Measurements from ENCODE around the gene PAM16. TPM values are rescaled to one million over a fixed set of nuclear protein-coding genes. Genes with fewer than 3 reads are reported as not detected.
"Not testable (repeated sequence)": the region's sequence is repeated elsewhere in the genome, so short reads cannot be mapped to it uniquely, and the experiment has no call there.

PAM16 gene
- total RNA-seq, result 91.5 and 106 TPM in 2 replicates

- H3K4me1 Mint-ChIP-seq (ENCODE audit: low read depth), result peaks cover 13% of the 10 kb centered on the region
- H3K27me3 Mint-ChIP-seq (ENCODE audit: insufficient read depth), result no peaks in the 10 kb centered on the region
- DNase-seq (ENCODE audit: low spot score), result peak; percentile 99
- H3K4me3 Mint-ChIP-seq, result peak within 1 kb of the TSS; percentile 97
- peak within 1 kb of the TSS; percentile 93 for H3K27ac Mint-ChIP-seq
- peaks cover 2% of the 10 kb centered on the region for H3K36me3 Mint-ChIP-seq (ENCODE audit: low read depth)
- no peaks in the 10 kb centered on the region for H3K9me3 Mint-ChIP-seq
- intact Hi-C loops (cut with micrococcal nuclease), result loop anchor here (1.0 to 5.0 kb wide), 9 partner anchors 20 to 496 kb away; partner anchors contain the start of genes DNAJA3, GLYR1, HMOX2 and MGRN1
Observed at GRCh38 chr16:4350787-4351659, at the start of gene PAM16. Gene PAM16, minus strand, starts transcription at chr16:4351321. Its CDS starts 87 bp downstream, at chr16:4351234.

GRCh38 chr16:4399001-4399730 is 48.0 kb upstream of the PAM16 start:
- intact Hi-C loops (cut with micrococcal nuclease), result no loop called here
- Mint-ChIP-seq H3K4me3 (no peak overlapping the region), H3K36me3 (ENCODE audit: low read depth) (peaks cover 21% of the 10 kb centered on the region), H3K27me3 (ENCODE audit: insufficient read depth) (no peaks in the 10 kb centered on the region), H3K9me3 (no peaks in the 10 kb centered on the region), H3K27ac (no peak overlapping the region), H3K4me1 (ENCODE audit: low read depth) (no peaks in the 10 kb centered on the region)
- no peak for DNase-seq (ENCODE audit: low spot score)

- Mint-ChIP-seq H3K4me3 (no peak overlapping the region), H3K4me1 (ENCODE audit: low read depth) (no peaks in the 10 kb centered on the region), H3K27ac (no peak overlapping the region), H3K36me3 (ENCODE audit: low read depth) (peaks cover 14% of the 10 kb centered on the region), H3K9me3 (no peaks in the 10 kb centered on the region), H3K27me3 (ENCODE audit: insufficient read depth) (no peaks in the 10 kb centered on the region)
- intact Hi-C loops (cut with micrococcal nuclease), result no loop called here
- DNase-seq (ENCODE audit: low spot score), result no peak
Observed at GRCh38 chr16:4395055-4395726, 44.1 kb upstream of the PAM16 start.

GRCh38 chr16:4393850-4394249 is 42.7 kb upstream of the PAM16 start:
- DNase-seq (ENCODE audit: low spot score); H3K27ac Mint-ChIP-seq; H3K4me1 Mint-ChIP-seq (ENCODE audit: low read depth); intact Hi-C loops (cut with micrococcal nuclease); H3K4me3 Mint-ChIP-seq; H3K27me3 Mint-ChIP-seq (ENCODE audit: insufficient read depth); H3K9me3 Mint-ChIP-seq: not testable (repeated sequence)
- H3K36me3 Mint-ChIP-seq (ENCODE audit: low read depth), result peaks cover 17% of the 10 kb centered on the region

GRCh38 chr16:4393240-4393600 is 42.1 kb upstream of the PAM16 start:
- Mint-ChIP-seq H3K27me3 (ENCODE audit: insufficient read depth) (no peaks in the 10 kb centered on the region), H3K4me3 (no peak overlapping the region), H3K9me3 (no peaks in the 10 kb centered on the region), H3K27ac (no peak overlapping the region), H3K4me1 (ENCODE audit: low read depth) (no peaks in the 10 kb centered on the region), H3K36me3 (ENCODE audit: low read depth) (peaks cover 17% of the 10 kb centered on the region)
- intact Hi-C loops (cut with micrococcal nuclease), result no loop called here
- DNase-seq (ENCODE audit: low spot score), result no peak

GRCh38 chr16:4392382-4393239 is 41.5 kb upstream of the PAM16 start:
- no peaks in the 10 kb centered on the region for H3K27me3 Mint-ChIP-seq (ENCODE audit: insufficient read depth)
- intact Hi-C loops (cut with micrococcal nuclease), result no loop called here
- no peak for DNase-seq (ENCODE audit: low spot score)
- no peak overlapping the region for H3K27ac Mint-ChIP-seq
- no peaks in the 10 kb centered on the region for H3K9me3 Mint-ChIP-seq
- H3K4me1 Mint-ChIP-seq (ENCODE audit: low read depth), result no peaks in the 10 kb centered on the region
- peaks cover 17% of the 10 kb centered on the region for H3K36me3 Mint-ChIP-seq (ENCODE audit: low read depth)
- no peak overlapping the region for H3K4me3 Mint-ChIP-seq

- Mint-ChIP-seq H3K36me3 (ENCODE audit: low read depth) (peaks cover 15% of the 10 kb centered on the region), H3K4me3 (no peak overlapping the region), H3K9me3 (no peaks in the 10 kb centered on the region), H3K27me3 (ENCODE audit: insufficient read depth) (no peaks in the 10 kb centered on the region), H3K27ac (no peak overlapping the region), H3K4me1 (ENCODE audit: low read depth) (no peaks in the 10 kb centered on the region)
- intact Hi-C loops (cut with micrococcal nuclease), result no loop called here
- DNase-seq (ENCODE audit: low spot score), result no peak
Observed at GRCh38 chr16:4391631-4392381, 40.7 kb upstream of the PAM16 start.

- peaks cover 12% of the 10 kb centered on the region for H3K36me3 Mint-ChIP-seq (ENCODE audit: low read depth)
- H3K9me3 Mint-ChIP-seq, result no peaks in the 10 kb centered on the region
- intact Hi-C loops (cut with micrococcal nuclease), result no loop called here
- no peaks in the 10 kb centered on the region for H3K27me3 Mint-ChIP-seq (ENCODE audit: insufficient read depth)
- no peak overlapping the region for H3K27ac Mint-ChIP-seq
- H3K4me3 Mint-ChIP-seq, result no peak overlapping the region
- no peaks in the 10 kb centered on the region for H3K4me1 Mint-ChIP-seq (ENCODE audit: low read depth)
- DNase-seq (ENCODE audit: low spot score), result no peak
Observed at GRCh38 chr16:4390266-4391260, 39.4 kb upstream of the PAM16 start.

GRCh38 chr16:4389051-4389955 is 38.2 kb upstream of the PAM16 start:
- Mint-ChIP-seq H3K4me3 (no peak overlapping the region), H3K36me3 (ENCODE audit: low read depth) (peaks cover 10% of the 10 kb centered on the region), H3K9me3 (no peaks in the 10 kb centered on the region), H3K4me1 (ENCODE audit: low read depth) (no peaks in the 10 kb centered on the region), H3K27ac (no peak overlapping the region), H3K27me3 (ENCODE audit: insufficient read depth) (no peaks in the 10 kb centered on the region)
- intact Hi-C loops (cut with micrococcal nuclease), result no loop called here
- no peak for DNase-seq (ENCODE audit: low spot score)

GRCh38 chr16:4388271-4389021 is 37.3 kb upstream of the PAM16 start:
- no peak for DNase-seq (ENCODE audit: low spot score)
- no peaks in the 10 kb centered on the region for H3K27me3 Mint-ChIP-seq (ENCODE audit: insufficient read depth)
- no peak overlapping the region for H3K27ac Mint-ChIP-seq
- intact Hi-C loops (cut with micrococcal nuclease), result no loop called here
- H3K4me1 Mint-ChIP-seq (ENCODE audit: low read depth), result no peaks in the 10 kb centered on the region
- peaks cover 10% of the 10 kb centered on the region for H3K36me3 Mint-ChIP-seq (ENCODE audit: low read depth)
- H3K9me3 Mint-ChIP-seq, result no peaks in the 10 kb centered on the region
- no peak overlapping the region for H3K4me3 Mint-ChIP-seq

Measured in activated T-helper 1 cell treated with anti-CD3 and anti-CD28 coated beads, Interleukin-12 subunit alpha, Interleukin-12 subunit beta, Interleukin-2, Interleukin-4 antibody, amounts not matched to agents 30 ng/mL and 10 ng/mL and 1 ng/mL, durations not matched to agents 14 hours and 24 hours and 36 hours (primary cell).